NCI-H748 (cell line): ENCODE data around the gene CD300LB.
"Not testable (repeated sequence)": the region's sequence is repeated elsewhere in the genome, so short reads cannot be mapped to it uniquely, and the experiment has no call there.

Experiments used
- DNase-seq: peaks from one replicate; lab custom pipeline; 2025; ENCODE audit not compliant: unreplicated experiment; lab: John Stamatoyannopoulos, UW

CD300LB gene

GRCh38 chr17:74525781-74526288 lies 5.4 kb downstream of the CD300LB start:
- no peak for DNase-seq

DNA sequence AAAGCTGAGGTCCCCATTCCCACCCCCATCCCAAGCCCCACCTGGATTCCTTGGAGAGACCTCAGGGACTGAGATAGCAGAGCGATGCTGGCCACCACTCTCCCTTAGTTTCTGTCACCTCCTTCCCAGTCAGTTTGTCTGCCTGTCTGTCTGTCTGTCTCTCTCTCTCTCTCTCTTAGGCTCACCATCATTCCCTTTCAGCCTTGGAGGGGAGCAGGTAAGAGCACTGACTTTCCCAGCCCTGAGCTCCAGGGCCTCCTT lies 5.9 kb downstream of the CD300LB start:
- DNase-seq, result no peak

DNA sequence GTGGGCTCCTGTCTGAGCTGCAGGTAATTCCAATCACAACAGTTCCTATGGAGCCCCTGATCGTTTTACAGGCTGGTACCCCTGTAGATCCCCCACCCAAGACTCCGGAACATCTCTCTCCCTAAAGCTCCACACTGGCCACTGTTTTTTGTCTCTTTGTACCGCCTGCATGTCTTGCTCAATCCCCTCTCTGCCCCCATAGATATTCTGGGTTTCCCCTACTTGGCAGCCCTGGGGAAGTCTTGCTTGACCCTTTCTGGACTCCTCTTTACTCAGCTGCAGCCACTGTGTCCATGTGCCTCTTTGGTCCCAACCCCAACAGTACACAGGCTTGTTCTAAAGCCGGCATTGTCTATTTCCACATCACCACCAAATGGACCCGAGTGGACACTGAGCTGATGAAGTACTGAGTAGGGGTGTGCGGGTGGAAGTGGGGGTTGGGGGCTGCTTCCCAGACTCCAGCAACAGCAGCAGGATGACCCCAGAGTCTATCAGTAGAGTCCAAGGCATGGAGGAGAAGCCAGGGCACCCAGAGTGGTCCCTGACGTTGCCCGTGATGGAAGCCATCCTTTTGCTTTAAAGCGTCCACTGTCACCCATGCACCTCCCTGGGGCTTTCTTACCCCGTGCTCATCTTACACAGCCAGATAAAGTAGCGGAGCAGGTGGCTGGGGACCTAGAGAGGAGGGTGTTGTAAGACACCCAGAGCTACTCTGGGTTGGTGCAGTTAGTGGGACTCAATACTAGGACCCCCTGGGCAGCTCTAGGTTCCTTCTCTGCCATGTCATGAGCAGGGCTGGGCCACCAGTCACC lies 6.4 kb downstream of the CD300LB start:
- no peak for DNase-seq

DNA sequence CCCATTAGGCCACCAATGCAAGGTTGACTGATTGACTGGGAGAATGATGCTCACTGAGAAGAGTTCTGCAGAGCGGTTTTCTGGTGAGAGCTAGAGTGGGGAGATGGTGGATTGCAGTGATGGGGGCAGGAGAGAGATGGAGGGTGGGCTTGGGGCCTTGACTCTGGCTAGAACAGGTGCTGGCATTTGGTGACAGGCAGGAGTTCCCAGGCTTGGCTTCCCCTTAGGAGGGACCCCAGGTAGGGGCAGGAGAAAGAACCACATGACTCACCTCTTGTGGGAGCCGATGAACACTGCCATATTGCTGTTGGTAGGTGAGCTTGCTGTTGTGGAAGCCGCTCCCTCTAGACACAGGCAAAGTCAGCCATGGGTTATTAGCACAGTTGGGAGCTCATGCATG lies 8.0 kb downstream of the CD300LB start:
- DNase-seq, result no peak

GRCh38 chr17:74522381-74523105 lies 8.7 kb downstream of the CD300LB start:
- DNase-seq, result no peak

DNA sequence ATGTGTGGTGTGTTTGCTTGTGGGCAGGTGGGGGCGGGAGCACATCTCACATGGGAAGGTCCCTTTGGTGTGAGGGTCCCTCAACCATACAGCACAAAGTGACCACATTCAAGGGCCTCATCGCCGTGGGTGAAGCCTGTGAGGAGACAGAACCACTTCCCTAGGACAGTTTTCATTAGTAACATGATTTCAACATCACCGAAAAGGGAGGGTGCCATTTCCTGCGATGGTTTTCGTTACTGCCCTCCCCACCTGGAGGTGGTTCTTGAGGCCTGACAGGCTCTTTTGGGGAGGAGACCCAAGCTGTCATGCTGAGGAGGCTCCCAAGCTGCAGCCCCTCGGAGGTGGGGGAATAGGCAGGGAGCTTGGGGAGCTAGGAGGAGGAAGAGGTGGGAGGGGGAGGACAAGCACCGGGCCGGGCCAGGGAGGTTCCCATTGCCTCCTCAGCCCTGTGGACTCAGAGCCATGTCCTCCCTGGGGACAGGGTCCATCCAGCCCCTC lies 9.5 kb downstream of the CD300LB start:
- DNase-seq, result no peak

- no peak for DNase-seq
These were observed 10.3 kb downstream of the CD300LB start for GRCh38 chr17:74520790-74521480.

DNA sequence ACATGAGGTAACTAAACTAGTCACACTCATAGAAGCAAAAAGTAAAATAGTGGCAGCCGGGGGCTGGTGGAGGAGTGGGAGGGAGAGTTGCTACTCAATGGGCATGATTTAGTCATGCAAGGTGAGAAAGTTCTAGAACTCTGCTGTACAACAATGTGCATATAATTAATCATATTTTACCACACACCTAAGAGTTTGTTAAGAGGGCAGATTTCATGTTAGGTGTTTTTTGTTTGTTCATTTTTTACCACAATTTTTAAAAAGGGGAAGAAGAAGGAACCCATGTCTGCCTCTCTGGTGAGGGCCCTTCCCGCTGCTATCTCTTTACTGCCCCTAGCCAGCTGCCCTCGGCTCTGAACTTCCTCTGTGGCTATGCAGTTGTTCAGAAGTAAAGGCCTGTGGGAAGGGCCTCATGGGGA lies 11.2 kb downstream of the CD300LB start:
- no peak for DNase-seq

DNA sequence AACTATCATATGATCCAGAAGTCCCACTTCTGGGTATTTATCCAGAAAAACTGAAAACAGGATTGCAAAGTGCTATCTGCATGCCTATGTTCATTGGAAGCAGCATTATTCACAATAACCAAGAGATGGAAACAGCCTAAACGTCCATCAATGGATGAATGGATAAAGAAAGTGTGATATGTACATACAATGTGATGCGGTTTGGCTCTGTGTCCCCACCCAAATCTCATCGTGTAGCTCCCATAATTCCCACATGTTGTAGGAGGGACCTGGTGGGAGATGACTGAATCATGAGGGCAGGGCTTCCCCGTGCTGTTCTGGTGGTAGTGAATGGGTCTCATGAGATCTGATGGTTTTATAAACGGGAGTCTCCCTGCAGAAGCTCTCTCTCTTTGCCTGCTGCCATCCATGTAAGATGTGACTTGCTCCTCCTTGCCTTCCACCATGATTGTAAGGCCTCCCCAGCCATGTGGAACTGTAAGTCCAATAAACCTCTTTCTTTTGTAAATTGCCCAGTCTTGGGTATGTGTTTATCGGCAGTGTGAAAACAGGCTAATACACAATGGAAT lies 12.8 kb downstream of the CD300LB start:
- not testable (repeated sequence) for DNase-seq

DNA sequence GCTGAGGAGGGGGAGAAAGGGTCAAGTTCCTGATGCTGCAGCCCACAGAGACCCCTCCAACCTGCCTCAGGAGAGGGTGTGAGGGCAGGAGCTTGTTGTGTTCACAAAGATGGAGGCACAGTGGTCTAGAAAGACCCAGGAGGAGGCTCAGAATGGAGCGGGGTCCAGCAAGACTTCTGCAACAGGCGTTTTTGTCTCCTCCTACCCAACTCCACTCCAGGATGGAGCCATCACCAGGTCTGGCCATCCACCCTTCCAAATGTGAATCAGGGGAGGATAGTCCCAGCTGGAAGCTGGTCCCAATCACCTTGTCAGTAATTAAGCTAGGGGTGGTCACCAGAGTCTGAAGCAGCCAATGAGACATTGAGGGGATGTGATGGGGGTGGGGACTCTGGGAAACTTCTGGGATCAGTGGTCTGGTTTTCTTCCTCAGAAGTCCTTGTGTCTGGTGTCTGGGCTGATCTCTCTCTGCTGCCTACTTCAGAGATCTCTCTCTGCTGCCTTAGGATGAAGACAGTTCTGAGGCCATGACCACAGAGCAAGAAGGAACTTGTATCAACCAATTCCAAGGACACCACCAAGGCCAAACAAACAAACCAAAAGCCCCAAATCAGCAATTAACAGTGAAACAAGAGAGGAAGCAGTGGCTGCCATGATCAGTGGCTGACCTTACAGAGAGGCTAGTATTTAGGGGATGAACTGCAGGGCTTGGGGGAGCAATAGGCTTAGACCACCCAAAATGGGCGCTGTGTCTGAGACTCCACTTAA lies 14.5 kb downstream of the CD300LB start:
- DNase-seq, result no peak

DNA sequence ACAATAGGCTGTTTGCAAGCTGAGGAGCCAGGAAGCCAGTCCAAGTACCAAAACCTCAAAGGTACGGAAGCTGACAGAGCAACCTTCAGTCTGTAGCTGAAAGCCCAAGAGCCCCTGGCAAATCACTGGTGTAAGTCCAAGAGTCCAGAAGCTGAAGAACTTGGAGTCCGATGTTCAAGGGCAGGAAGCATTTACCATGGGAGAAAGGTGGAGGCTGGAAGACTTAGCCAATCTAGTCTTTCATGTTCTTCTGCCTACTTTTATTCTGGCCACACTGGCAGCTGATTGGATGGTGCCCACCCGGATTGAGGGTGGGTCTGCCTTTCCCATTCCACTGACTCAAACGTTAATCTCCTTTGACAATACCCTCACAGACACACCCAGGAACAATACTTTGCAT lies 15.3 kb downstream of the CD300LB start:
- no peak for DNase-seq

GRCh38 chr17:74514632-74515334 lies 16.5 kb downstream of the CD300LB start:
- no peak for DNase-seq

- DNase-seq, result no peak
These were observed 17.2 kb downstream of the CD300LB start for GRCh38 chr17:74513987-74514631.

DNA sequence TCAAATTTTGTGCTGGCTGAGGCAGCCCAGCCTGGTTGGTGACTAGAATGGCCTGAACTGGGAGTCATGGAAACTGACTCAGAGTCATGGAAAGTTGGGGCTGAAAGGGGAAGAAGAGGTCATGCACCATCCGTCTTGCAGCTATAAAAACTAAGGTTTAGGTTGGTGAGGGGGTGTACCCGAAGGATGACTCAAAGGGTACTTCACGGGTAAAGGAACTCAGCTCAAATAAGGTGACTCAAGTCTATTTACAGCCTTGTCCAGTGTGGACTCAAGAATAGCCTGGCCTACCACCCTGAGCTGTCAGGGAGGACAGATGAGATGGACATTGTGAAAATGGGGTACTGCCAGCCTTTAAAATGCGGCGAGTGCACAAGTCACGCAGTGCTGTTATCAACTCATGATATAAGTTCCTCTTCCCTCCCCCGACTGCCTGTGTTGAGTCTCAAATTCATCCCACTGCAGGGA lies 18.6 kb downstream of the CD300LB start:
- DNase-seq, result no peak

GRCh38 chr17:74512036-74512435 lies 19.2 kb downstream of the CD300LB start:
- DNase-seq, result no peak

DNA sequence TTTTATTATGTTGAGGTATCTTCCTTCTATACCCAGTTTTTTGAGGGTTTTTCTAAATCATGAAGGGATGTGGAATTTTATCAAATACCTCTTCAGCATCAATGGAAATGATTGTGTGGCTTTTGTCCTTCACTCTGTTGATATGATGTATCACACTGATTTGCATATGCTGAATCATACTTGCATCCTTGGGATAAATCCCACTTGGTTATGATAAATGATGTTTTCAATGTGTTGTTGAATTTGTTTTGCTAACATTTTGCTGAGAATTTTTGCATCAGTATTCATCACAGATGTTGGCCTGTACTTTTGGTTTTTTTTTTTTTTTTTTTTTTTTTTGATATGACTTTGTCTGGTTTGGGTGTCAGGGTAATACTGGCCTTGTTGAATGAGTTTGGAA lies 23.1 kb downstream of the CD300LB start:
- no peak for DNase-seq

GRCh38 chr17:74503949-74504348 lies 27.3 kb downstream of the CD300LB start:
- DNase-seq, result not testable (repeated sequence)

- no peak for DNase-seq
These were observed 28.4 kb downstream of the CD300LB start for GRCh38 chr17:74502861-74503260.

- no peak for DNase-seq
These were observed 31.3 kb downstream of the CD300LB start for GRCh38 chr17:74499992-74500391.
